Spleen (tissue), 11 donors: ENCODE data around the gene PROSER3. TPM values are rescaled to one million over a fixed set of nuclear protein-coding genes. Genes with fewer than 3 reads are reported as not detected.
A peak's percentile ranks its signal among the peaks of the same experiment; 100 is the strongest.

Source experiments
- DNase-seq: peaks from one replicate; pipeline ENCODE4 v3.0.0-alpha.2; 2020
- H3K27ac ChIP-seq, 8 donors: fragments of 200-600 bp; sonication (generic) in 7 of 8; 1 replicate in 4 of 8; 2 replicates in 4 of 8; pipeline versions ENCODE4 v1.5.0 to v1.8.0; 2016 to 2021; ENCODE audit warnings: inconsistent platforms in 4 of 8, mild to moderate bottlenecking in 4 of 8, moderate library complexity in 1 of 8
- H3K27me3 ChIP-seq, 7 donors: fragments of 200-600 bp; sonication (generic) in 6 of 7; replicated peaks in 1 of 7; 1 replicate in 4 of 7; 2 replicates in 3 of 7; pipeline versions ENCODE4 v1.5.0 to v1.8.0; 2016 to 2021; ENCODE audit warnings: inconsistent platforms in 3 of 7, mild to moderate bottlenecking in 1 of 7
- H3K36me3 ChIP-seq, 6 donors: fragments of 200-600 bp; sonication (generic) in 5 of 6; 1 replicate in 4 of 6; 2 replicates in 2 of 6; pipeline versions ENCODE4 v1.5.0 to v1.8.0; 2016 to 2021; ENCODE audit warnings: inconsistent platforms in 2 of 6
- H3K4me1 ChIP-seq, 6 donors: fragments of 200-600 bp; sonication (generic) in 5 of 6; 1 replicate in 3 of 6; 2 replicates in 3 of 6; pipeline versions ENCODE4 v1.5.0 to v1.8.0; 2016 to 2021; ENCODE audit warnings: inconsistent platforms in 3 of 6
- H3K4me3 ChIP-seq, 8 donors: fragments of 200-600 bp; sonication (generic) in 7 of 8; 1 replicate in 4 of 8; 2 replicates in 4 of 8; pipeline versions ENCODE4 v1.5.0 to v1.8.0; 2016 to 2021; ENCODE audit warnings: inconsistent platforms in 4 of 8, mild to moderate bottlenecking in 4 of 8, moderate library complexity in 2 of 8
- H3K9me3 ChIP-seq, 8 donors: fragments of 200-600 bp; sonication (generic) in 7 of 8; 1 replicate in 4 of 8; 2 replicates in 4 of 8; pipeline versions ENCODE4 v1.5.0 to v1.8.0; 2016 to 2021; ENCODE audit warnings: inconsistent platforms in 4 of 8
- CTCF ChIP-seq, 11 experiments: fragments of 200-600 bp in 7 of 11; fragments of 450-650 bp in 4 of 11; sonication (generic) in 4 of 11; IDR thresholded peaks in 8 of 11; conservative IDR thresholded peaks in 3 of 11; 1 replicate in 7 of 11; 2 replicates in 4 of 11; pipeline versions ENCODE4 v1.4.0 to v1.8.0; 2016 to 2021; ENCODE audit warnings: antibody characterized with exemption in 11 of 11, inconsistent platforms in 4 of 11, mild to moderate bottlenecking in 1 of 11
- POLR2A ChIP-seq, 3 donors: fragments of 450-650 bp; IDR thresholded peaks; one replicate each; pipeline ENCODE4 v1.5.1; 2017; ENCODE audit warnings: antibody characterized with exemption in 3 of 3, mild to moderate bottlenecking in 1 of 3
- POLR2AphosphoS5 ChIP-seq, 3 donors: sonication (generic); formaldehyde crosslinking; IDR thresholded peaks; one replicate each; pipeline ENCODE4 v1.5.1; 2017; ENCODE audit warnings: antibody characterized with exemption in 3 of 3
- WGBS, 5 donors: extraction: QIAGEN DNeasy Blood & Tissue Kit in 3 of 5; methylation state at CpG; one replicate each; pipeline versions ENCODE4 v1.1.5 to v1.1.7; 2013 to 2018; 5-methylcytosine and 5-hydroxymethylcytosine counted together
- intact Hi-C: fragments of 100-400 bp; cut with DNase I; formaldehyde crosslinking; loops from one replicate; pipeline ENCODE4 v1.15.0; 2023; ENCODE audit warnings: low total_unique reads
- polyA plus RNA-seq, 3 donors: library from polyadenylated mRNA; stranded (reverse); fragments of 200-250 nt; gene quantifications; one replicate each; pipeline ENCODE4 v1.2.1, GENCODE V29; 2013
- total RNA-seq, 7 donors: library from RNA; depleted of rRNA in 3 of 7; stranded (reverse); fragments of >200 nt in 3 of 7; fragmentation: NEBNext Ultra II Directional in 4 of 7; extraction: Animal tissue kit (Norgen Biotek cat#: 25700) in 4 of 7; gene quantifications; one replicate each; pipeline versions ENCODE4 v1.1.0 to v1.2.1, GENCODE V29; 2016 to 2021
- donor health status: healthy with polysubstance abuse.
- donor health status: DM: no; HTN: no; CAD: no; lungs with moderate emphysema.
- donor health status: DM: no; HTN: no; CAD: no.
- donor health status: Bipolar disorder and iron deficiency.
- donor health status: healthy.
- donor health status: DM: no; HTN: no; CAD: no.
- donor health status: DM: yes; HTN: yes; CAD: no.

PROSER3 gene
- total and polyA plus RNA-seq, 10 donors: 2.0 to 25.2 (median 14.8) TPM

- no peak overlapping the region for H3K4me3 ChIP-seq
- TF ChIP-seq POLR2A (IDR thresholded peaks at IDR 0.05) (no peak), POLR2AphosphoS5 (IDR thresholded peaks at IDR 0.05) (no peak), CTCF (IDR thresholded peaks at IDR 0.05 in 8 of 11, conservative IDR thresholded peaks at IDR 0.05 in 3 of 11) (no peak)
Observed at GRCh38 chr19:35751839-35752745, 5.9 kb upstream of the PROSER3 start.

GRCh38 chr19:35752746-35753350 is 5.1 kb upstream of the PROSER3 start:
- 96 to 98% (median 96%) methylated on average over 18 to 20 of the region's 20 CpGs for WGBS, 5 donors
- intact Hi-C loops: no loop called here
- peaks cover 0 to 23% (median 4%) of the 10 kb centered on the region in 7 donors for H3K27me3 ChIP-seq
- TF ChIP-seq POLR2AphosphoS5 (IDR thresholded peaks at IDR 0.05) (peak in 1 of 3 donors; percentile 11), POLR2A (IDR thresholded peaks at IDR 0.05) (no peak), CTCF (IDR thresholded peaks at IDR 0.05 in 8 of 11, conservative IDR thresholded peaks at IDR 0.05 in 3 of 11) (no peak)
- H3K36me3 ChIP-seq: peaks cover 0 to 44% (median 29%) of the 10 kb centered on the region in 6 donors
- H3K4me3 ChIP-seq: no peak overlapping the region
- no peaks in the 10 kb centered on the region for H3K9me3 ChIP-seq
- peak; percentile 69 for DNase-seq
- H3K4me1 ChIP-seq: peaks cover 30 to 59% (median 46%) of the 10 kb centered on the region in 6 donors
- H3K27ac ChIP-seq: no peak overlapping the region

More at GRCh38 chr19:35751839-35752745, 5.9 kb upstream of the PROSER3 start:
- H3K27ac ChIP-seq: no peak overlapping the region
- no peaks in the 10 kb centered on the region for H3K9me3 ChIP-seq
- H3K36me3 ChIP-seq: peaks cover 0 to 44% (median 29%) of the 10 kb centered on the region in 6 donors
- H3K4me1 ChIP-seq: peaks cover 30 to 61% (median 45%) of the 10 kb centered on the region in 6 donors
- whole genome bisulfite sequencing, 5 donors: 86 to 95% (median 89%) methylated on average over 13 to 14 of the region's 14 CpGs
- intact Hi-C loops: no loop called here
- peaks cover 0 to 21% (median 4%) of the 10 kb centered on the region in 7 donors for H3K27me3 ChIP-seq
- DNase-seq: peak; percentile 75

GRCh38 chr19:35753634-35754369 is 4.2 kb upstream of the PROSER3 start:
- intact Hi-C loops: no loop called here
- Histone ChIP-seq H3K4me3 (no peak overlapping the region), H3K36me3 (peaks cover 0 to 44% (median 29%) of the 10 kb centered on the region in 6 donors), H3K27me3 (peaks cover 0 to 23% (median 4%) of the 10 kb centered on the region in 7 donors), H3K4me1 (peaks cover 30 to 59% (median 46%) of the 10 kb centered on the region in 6 donors), H3K9me3 (no peaks in the 10 kb centered on the region), H3K27ac (no peak overlapping the region)
- TF ChIP-seq CTCF (IDR thresholded peaks at IDR 0.05 in 8 of 11, conservative IDR thresholded peaks at IDR 0.05 in 3 of 11) (no peak), POLR2AphosphoS5 (IDR thresholded peaks at IDR 0.05) (peak in 1 of 3 donors; percentile 44)
- peak; percentile 37 for DNase-seq
- 89 to 99% (median 97%) methylated on average over 11 to 20 of the region's 20 CpGs for WGBS, 5 donors
